NCI-H146 treated with DMSO at 0.1 percent for 48 hours (cell line): Measurements from ENCODE around the gene CDC16.
"Not testable (repeated sequence)": the region's sequence is repeated elsewhere in the genome, so short reads cannot be mapped to it uniquely, and the experiment has no call there.

Source experiments
- DNase-seq: peaks from one replicate; lab custom pipeline; 2025; ENCODE audit not compliant: unreplicated experiment; lab: John Stamatoyannopoulos, UW

The CDC16 gene

DNA sequence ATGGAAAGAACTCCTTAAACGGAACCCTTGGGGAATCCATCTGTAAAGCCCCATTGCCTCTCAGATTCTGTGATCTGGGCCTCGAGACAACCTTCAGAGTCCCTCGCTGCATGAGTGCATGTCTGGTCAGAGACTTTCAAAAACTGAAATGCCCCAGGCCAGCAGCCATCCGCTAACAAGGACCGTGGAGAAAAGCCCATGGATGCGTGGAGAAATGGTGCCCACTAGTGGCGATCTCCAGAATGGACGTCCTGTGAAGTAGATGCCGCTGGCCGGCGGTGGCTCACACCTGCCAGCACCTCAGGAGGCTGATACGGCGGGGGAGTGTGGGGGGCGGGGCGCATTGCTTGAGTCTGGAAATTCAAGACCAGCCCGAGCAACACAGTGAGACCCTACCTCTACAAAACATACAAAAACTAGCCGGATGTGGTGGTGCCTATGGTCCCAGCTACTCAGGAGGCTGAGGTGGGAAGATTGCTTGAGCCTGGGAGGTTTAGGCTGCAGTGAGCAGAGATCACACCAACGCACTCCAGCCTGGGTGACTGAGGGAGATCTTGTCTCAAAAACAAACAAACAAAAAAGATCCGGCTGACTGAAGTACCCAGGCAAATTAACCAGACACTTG lies 7.9 kb upstream of the CDC16 start:
- peak; percentile 68 for DNase-seq

DNA sequence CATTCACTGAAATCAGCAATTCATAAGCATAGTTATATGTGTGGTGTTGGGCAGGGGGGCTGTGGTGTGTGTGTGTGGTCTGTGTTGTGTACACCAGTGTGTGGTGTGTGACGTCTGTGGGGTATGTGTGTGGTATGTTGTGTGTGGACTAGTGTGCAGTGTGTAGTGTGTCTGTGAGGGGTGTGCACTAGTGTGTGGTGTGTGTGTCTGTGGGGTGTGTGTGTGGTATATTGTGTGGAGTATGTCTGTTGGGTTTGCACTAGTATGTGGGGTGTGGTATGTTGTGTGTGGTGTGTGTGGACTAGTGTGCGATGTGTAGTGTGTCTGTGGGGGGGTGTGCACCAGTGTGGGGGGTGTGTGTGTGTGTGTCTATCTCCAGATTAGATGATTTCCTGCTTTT lies 7.2 kb upstream of the CDC16 start:
- DNase-seq, result no peak

DNA sequence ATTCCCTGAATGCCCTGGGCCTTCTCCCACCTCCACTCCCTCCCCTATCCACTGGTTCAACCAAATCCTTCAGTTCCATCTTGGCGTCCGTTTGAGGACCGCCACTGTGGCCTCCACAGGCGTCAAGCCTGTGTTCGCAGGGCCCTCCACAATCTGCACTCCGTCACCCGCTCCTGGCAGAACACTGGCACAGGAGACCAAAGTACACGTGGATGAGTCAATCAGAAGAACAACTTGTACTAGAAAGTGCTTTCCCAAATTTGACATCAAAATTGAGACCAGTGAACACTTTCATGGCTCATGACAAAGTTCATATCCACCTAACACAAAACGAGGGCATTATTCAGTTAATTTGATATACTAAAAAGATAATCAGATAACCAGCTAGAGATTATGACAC lies 6.5 kb upstream of the CDC16 start:
- DNase-seq, result no peak

DNA sequence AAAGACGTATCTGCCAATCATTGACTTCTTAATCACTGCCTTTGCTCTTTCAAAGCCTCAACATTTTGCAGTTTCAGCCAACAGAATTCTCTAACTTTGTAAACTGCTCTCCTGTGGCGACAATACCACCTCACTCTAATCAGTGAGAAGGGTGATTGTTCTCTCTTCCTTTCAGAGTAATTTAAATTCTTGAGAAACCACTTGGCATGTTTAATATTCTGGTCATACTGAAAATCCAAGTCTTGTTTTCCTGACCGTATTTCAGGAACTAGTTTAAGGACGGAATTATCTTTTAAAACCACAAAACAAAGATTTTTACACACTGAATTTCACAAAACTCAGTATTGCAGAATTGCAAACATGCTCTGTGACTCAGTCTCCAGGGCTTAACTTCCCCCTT lies 5.2 kb upstream of the CDC16 start:
- no peak for DNase-seq

DNA sequence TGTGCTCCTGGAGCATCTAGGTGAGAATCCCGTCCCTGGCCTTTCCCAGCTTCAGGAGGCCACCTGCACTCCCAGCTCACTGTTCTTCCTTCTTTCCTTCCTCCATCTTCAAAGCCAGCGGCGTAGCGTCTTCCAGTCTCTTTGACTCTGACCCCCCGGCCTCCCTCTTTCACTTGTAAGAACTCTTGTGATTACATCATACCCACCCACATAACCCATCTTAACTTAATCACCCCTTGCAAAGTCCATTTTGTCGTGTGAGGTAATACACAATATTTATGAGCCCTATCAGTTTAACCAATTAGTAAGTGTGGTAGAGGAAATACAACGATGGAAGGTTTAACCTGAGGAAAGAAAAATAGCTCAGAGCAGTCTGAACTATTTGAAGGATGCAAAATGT lies 4.6 kb upstream of the CDC16 start:
- DNase-seq, result peak; percentile 23

DNA sequence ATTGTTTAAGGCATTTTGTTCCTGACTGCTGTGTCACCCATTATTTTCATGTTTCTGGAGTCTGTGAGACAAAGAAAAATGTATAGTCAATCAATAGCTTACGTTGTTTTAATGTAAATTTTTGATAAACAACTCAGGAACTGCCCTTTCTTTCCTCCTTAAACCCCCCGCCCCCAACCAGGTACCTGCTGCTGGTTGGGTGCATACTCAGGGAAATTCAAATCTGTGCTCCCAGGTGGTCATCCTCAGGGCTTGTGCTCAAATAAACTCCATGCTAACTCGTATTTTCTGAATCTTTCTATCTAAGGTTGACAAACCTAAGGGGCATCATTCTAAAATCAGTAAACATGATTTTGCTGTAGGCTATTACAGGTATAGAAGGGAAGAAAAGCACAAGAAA lies 4.1 kb upstream of the CDC16 start:
- DNase-seq, result no peak

DNA sequence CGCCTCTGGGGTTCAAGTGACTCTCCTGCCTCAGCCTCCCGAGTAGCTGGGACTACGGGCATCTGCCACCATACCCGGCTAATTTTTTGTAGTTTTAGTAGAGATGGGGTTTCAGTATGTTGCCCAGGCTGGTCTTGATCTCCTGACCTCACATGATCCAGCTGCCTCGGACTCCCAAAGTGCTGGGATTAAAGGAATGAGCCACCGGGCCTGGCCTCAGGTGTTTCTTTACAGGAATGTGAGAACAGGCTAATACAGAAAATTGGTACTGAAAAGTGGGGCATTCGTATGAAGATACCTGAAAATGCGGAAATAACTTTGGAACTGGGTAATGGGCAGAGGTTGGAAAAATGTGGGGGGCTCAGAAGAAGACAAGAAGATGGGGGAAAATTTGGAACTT lies 2.8 kb upstream of the CDC16 start:
- no peak for DNase-seq

DNA sequence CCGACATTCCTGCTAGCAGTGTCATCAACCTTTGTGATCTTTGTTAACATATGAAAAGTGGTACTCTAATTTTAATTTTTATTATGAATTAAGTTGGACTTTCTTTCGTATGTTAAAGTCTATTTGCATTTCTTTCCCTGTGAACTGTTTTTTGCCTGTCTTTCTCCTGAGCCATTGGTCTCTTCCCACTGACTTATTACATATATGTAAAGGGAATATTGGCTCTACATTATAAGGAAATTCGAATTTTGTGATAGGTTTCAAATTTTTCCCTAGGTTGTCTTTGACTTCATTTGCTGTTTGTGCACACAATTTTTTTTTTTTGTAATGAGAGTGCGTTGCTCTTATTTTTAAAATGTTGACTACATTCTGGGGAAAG lies 442 bp upstream of the CDC16 start:
- no peak for DNase-seq

DNA sequence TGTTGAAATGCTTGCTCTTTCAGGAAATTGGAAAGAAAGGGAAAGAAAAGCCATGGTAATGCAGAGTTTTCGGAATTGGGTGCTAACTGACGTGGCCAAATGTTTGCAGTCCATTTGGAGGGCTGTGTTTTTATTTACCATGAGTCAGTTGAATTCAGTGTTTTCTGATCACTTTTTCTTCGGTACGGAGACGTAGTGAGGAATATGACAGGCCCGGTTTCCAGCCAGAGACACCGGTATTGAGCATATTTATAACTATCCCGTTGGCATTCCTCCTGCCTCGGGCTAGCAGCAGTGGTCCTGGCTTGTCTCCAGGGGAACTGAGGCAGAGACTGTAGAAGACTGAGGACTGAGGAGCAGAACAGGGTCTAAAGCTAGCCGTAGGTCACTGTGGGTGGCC lies 1.0 kb downstream of the CDC16 start:
- DNase-seq, result no peak

DNA sequence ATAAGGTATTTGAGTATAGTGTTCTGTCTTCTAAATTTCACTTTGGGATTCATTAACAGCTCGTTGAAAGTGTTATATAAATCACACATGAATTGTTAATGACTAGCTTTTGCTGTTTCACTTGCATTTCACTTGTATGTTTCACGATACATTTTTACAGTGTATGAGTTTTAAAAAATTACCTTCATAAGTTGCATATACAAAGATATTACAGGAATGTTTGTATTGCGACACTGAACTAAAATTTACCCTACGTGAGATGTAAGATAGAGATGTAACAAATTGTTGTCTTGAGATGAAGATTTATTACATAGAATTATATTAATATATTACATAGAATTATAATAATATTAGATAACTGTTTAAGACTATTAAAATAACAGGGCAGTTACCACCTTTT lies 1.5 kb downstream of the CDC16 start:
- DNase-seq, result no peak

DNA sequence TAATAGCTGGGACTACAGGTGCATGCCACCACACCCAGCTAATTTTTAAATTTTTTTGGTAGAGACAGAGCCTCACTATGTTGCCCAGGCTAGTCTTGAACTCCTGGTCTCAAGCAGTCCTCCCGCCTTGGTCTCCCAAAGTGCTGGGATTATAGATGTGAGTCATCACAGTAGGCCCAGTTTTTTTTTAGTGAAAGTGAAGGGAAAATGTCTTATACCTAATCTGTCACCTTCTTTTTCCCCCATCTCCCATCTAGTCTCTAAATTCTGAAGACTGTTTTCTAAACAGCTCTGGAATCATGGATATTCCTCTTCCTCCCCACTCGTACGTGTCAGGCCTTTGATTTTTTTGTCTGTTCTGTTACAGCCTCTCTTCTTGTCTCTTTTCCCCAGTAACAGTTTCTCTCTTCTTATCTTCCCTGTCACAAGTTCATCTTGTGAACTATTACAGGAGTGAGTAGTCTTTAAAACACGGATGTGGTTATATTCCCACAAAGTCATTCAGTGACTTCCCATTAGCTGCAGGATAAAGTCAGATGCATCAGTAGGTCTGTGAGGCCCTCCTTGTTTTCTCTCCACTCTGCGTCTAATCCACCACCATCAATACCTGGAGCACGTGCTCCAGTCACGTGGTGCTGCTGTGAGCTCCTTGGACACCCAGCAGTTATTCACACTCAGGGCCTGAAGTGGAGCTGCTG lies 2.9 kb downstream of the CDC16 start:
- no peak for DNase-seq

DNA sequence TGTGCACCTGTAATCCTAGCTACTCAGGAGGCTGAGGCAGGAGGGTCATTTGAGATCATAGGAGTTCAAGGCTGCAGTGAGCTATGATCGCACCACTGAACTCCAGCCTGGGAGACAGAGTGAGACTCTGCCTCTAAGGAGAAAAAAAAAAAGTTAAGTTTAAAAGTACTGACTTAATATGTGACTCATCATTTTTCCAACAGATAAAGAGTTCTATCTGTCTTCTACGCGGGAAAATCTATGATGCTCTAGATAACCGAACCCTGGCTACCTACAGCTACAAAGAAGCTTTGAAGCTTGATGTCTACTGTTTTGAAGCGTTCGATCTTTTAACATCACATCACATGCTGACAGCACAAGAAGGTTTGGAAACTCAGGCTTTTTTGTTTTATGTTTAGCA lies 7.2 kb downstream of the CDC16 start:
- no peak for DNase-seq

DNA sequence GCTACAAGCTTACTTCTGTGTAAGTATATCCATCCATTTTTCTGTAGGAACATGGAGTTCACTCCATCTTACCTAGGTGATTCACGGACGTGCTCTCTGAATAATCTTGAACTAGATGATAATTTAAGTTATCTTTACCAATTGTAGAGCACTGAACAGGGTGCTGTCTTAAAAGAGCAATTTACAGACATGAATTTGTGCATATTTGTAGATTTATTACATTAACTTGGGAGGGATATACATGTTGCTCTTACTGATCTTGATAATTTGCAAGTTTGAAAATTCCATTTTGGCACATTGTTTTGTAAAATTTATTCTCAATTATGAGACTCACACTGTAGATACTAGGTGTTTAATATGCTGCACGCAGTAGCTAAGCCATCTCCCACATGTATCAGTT lies 9.3 kb downstream of the CDC16 start:
- no peak for DNase-seq

DNA sequence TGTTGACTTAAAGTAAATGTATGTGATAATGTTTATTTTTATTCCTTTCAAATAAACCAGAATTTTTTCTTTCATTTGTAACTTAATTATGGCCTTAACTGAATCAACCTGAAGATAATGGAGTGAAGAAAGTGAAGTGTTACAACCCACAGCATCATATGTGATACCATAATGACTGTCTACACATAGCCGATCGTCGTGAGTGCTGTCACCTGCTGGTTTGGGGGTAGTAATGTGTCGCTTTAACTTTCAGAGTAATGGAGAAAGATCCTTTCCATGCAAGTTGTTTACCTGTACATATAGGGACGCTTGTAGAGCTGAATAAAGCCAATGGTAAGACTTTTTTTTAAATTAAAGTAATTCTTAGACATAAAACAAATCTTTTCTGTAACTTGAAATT lies 9.9 kb downstream of the CDC16 start:
- no peak for DNase-seq

DNA sequence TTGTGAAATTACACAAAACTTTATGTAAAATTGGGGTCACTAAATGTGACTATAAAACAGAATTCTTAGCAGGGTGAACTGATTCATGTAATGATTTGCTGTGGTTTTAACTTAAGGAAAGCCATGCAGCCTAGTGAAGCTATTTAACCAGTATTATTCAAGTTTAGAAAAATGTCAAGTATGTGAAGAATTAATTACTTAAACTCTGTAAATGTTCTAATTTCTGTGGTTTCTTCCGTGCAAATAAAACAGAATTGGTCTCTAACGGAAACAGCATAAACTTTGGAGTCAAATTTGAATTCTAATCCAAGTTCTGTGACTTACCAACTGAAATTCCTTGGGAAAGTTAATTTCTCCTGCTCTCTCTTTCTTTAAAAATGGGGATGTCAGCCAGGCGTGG lies 13.3 kb downstream of the CDC16 start:
- DNase-seq, result no peak

DNA sequence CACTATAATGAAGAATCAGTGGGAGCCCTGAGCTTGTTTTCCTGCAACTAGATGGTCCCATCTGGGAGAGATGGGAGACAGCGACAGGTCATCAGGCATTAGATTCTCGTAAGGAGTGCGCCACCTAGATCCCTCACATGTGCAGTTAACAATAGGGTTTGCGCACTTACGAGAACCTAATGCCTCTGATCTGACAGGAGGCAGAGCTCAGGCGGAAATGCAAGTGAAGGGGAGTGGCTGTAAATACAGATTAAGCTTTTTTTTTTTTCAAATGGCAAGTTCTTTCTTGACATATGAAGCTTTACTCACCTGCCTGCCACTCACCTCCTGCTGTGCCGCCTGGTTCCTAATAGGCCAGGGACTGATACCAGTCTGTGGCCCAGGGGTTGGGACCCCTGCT lies 14.4 kb downstream of the CDC16 start:
- peak; percentile 89 for DNase-seq

DNA sequence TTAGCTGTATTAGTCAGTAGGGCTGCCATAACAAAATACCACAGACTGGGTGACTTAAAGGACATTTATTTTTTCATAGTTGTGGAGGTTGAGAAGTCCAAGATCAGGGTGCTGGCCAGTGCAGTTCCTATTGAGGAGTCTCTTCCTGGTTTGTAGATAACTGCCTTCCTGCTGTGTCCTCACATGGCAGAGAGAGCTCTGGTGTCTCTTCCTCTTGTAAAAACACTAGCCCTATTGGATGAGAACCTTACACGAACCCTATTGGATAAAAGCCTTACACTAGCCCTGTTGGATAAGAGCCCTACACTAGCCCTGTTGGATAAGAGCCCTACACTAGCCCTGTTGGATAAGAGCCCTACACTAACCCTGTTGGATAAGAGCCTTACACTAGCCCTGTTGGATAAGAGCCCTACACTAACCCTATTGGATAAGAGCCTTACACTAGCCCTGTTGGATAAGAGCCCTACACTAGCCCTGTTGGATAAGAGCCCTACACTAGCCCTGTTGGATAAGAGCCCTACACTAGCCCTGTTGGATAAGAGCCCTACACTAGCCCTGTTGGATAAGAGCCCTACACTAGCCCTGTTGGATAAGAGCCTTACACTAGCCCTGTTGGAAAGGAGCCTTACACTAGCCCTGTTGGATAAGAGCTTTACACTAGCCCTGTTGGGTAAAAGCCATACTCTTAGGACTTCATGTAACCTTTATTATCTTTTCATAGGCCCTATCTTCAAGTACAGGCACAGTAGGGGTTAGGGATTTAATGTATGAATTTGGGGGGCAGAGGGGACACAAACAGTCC lies 17.1 kb downstream of the CDC16 start:
- DNase-seq, result not testable (repeated sequence)

DNA sequence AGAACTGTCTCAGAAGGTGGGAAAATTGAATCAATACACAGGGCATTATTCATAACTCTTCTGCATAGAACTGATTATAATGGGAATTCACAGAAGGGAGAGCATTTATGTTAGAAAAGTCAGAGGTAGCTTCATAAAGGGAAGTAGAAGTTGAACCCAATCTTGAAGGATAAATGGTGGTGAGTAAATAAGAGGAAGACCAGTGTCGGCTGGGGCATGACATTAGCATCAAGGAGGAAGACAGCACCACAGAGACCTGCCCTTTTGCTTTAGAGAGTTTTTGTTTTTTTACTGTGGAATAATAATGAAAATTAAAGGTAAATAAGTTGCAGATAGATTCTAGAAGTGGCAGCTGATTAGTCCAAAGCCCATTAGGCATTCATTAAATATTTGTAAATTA lies 21.9 kb downstream of the CDC16 start:
- no peak for DNase-seq

DNA sequence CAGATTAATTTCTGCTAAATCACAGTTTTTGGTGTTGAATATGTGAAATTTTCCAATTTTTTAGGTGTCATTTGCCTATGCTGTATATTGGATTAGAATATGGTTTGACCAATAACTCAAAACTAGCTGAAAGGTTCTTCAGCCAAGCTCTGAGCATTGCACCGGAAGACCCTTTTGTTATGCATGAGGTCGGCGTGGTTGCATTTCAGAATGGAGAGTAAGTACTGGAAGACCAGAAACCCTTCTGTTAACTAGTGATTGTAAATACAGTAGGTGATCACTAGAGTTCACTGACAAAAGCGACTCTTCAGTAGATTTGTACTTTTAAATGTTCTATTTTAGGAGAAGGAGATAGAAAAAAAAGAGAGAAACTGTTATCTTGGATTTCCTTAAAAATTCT lies 22.3 kb downstream of the CDC16 start:
- no peak for DNase-seq

DNA sequence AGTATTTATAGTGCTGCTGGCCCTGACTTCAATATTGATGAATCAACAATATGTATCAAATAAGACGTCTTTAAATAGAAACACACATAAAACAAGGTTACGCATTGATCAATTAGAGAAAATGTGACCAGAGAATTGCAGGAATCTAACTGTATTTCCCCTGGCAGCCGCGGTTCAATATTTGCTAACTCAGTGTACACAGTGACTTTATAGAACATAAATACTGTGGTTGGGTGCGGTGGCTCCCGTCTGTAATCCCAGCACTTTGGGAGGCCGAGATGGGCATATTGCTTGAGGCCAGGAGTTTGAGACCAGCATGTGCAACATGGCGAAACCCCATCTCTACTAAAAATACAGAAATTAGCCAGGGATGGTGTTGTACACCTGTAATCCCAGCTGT lies 23.9 kb downstream of the CDC16 start:
- DNase-seq, result peak; percentile 28

DNA sequence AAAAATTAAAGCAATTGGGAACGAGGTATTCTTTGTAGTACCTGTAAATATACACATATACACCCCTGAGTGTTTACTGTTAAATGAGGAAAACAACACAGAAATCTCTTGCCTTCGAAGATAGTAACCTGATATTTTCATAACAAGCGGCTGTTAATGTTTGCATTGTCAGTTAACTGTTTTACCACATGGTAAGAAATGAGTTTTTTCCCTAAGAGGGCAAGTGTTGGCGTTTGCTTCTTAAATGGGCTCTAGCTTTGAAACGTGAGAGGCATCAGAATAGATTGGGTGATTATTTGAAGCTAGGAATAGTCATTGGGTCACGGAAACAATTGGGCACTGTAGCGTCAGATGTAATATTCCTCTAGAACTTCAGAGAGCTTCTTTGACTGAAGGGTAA lies 24.7 kb downstream of the CDC16 start:
- no peak for DNase-seq

DNA sequence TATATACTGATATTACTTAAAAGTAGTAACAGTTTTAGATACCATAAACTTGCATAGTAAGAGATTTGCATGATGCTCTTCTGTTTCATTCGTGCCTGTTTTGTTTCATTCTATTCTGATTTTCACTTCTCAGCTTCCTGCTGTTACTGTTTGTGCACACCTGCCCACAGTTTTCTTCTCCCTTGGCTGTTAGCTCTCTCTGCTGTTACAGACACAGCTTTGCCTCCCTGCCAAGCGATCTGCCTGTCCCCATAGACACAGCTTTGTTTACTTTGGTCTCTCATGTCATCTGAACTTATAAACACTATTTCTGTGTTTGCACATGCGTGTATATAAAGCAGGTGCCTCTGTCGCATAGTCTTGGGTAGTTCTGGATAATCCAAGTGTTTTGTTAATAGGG lies 25.3 kb downstream of the CDC16 start:
- peak; percentile 96 for DNase-seq
